DLD1 (cell line): ENCODE data around the gene MAB21L4.

Experiments
- in situ Hi-C: cut with HindIII; loops from 2 replicates; pipeline ENCODE4 v1.10.0; 2017; ENCODE audit warnings: low sequenced_read_pairs

Gene MAB21L4

GRCh38 chr2:240925568-240926515 is 29.9 kb upstream of the MAB21L4 start:
- in situ Hi-C loops = no loop called here

GRCh38 chr2:240925191-240925567 is 29.2 kb upstream of the MAB21L4 start:
- in situ Hi-C loops = no loop called here

- in situ Hi-C loops = no loop called here
Measured at GRCh38 chr2:240922982-240923537, 27.1 kb upstream of the MAB21L4 start.

- in situ Hi-C loops = no loop called here
Measured at GRCh38 chr2:240922245-240922981, 26.5 kb upstream of the MAB21L4 start.

- in situ Hi-C loops = no loop called here
Measured at GRCh38 chr2:240921995-240922244, 26.0 kb upstream of the MAB21L4 start.

GRCh38 chr2:240921311-240921994 is 25.5 kb upstream of the MAB21L4 start:
- in situ Hi-C loops = no loop called here

- in situ Hi-C loops = no loop called here
Measured at GRCh38 chr2:240920783-240921231, 24.9 kb upstream of the MAB21L4 start.

GRCh38 chr2:240919786-240920782 is 24.1 kb upstream of the MAB21L4 start:
- in situ Hi-C loops = no loop called here

- in situ Hi-C loops = no loop called here
Measured at GRCh38 chr2:240919161-240919781, 23.3 kb upstream of the MAB21L4 start.

- in situ Hi-C loops = no loop called here
Measured at GRCh38 chr2:240918258-240919091, 22.5 kb upstream of the MAB21L4 start.

GRCh38 chr2:240917684-240918257 is 21.8 kb upstream of the MAB21L4 start:
- in situ Hi-C loops = no loop called here

GRCh38 chr2:240917009-240917683 is 21.2 kb upstream of the MAB21L4 start:
- in situ Hi-C loops = no loop called here

GRCh38 chr2:240916571-240917008 is 20.6 kb upstream of the MAB21L4 start:
- in situ Hi-C loops = no loop called here

GRCh38 chr2:240915526-240916341 is 19.8 kb upstream of the MAB21L4 start:
- in situ Hi-C loops = no loop called here

GRCh38 chr2:240914645-240915525 is 18.9 kb upstream of the MAB21L4 start:
- in situ Hi-C loops = no loop called here
